Activated CD4-positive, alpha-beta T cell treated with anti-CD3 and anti-CD28 coated beads, Interleukin-2, amount 50 U/mL, for 4 hours (primary cell): ENCODE data around the gene PRR33.

Experiments used
- DNase-seq, 2 experiments: peaks; one replicate each; pipeline ENCODE4 v3.0.0-alpha.2; 2020

Gene PRR33

DNA sequence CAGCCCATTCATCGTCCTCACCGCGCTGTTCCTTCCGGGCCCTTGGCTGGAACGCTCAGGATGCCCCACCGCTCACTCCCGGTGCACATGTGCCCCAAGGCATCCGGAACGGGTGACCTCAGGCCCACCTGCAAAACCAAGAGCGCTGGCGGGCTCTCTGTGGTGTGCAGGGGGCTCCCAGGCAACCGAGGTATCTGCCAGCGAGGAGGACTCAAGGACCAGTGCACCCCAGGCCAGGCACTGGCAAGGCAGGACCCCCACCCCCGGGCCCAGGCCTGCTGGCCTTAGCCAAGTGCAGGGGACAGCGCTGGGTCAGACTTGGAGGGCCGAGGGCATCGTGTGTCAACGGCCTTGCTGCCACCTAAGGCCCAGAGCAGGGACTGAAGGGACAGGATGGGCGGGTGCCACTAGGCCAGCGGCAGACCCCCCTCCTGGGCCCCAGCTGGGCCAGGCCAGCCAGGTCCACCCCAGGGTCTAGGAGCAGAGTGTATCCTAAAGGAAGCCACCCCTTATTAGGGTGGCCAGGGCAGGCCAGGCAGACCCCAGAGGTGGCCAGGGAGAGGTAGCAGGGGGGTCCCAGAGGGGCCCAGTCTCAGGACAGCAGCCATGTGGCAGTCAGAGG, 36.3 kb upstream of the PRR33 start:
- no peak for DNase-seq

DNA sequence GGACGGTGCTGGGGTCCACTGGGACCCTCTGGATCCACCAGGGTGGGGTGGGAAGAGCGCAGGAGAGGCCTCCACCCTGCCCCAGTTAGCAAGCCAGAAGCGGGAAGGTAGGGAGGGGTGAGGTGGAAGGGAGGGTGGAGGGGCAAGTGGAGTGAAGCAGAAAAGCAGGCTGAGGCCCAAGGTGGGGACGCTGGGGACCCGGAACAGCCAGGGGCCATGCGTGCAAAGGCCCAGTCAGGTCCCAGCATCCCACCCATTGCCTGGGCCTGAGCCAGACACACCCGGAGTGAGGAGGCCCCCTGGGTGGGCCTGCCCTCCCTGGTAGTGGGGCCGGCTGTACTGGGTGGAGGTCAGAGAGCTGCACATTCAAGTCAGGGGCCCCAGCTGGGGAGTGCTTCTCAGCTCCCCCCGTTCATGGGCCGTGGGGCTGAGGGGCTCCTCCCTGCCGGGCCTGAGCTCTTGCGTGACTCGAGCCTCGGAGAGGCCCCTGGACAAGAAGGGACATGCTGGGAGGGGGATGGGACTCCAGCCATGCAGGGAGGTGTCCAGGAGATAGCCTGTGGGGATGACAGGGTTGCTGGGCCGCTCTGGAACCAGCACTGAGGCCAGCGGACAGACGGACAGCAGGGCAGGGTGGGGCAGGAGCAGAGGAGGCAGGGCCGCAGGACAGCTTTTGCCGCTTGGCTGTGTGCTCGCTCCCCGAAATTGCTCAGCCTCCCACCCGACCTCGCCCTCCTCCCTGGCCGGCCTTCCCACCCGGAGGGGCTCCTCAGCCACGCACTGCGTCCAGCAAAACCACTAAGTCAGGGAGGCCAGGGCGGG, 35.5 kb upstream of the PRR33 start:
- DNase-seq, result no peak

DNA sequence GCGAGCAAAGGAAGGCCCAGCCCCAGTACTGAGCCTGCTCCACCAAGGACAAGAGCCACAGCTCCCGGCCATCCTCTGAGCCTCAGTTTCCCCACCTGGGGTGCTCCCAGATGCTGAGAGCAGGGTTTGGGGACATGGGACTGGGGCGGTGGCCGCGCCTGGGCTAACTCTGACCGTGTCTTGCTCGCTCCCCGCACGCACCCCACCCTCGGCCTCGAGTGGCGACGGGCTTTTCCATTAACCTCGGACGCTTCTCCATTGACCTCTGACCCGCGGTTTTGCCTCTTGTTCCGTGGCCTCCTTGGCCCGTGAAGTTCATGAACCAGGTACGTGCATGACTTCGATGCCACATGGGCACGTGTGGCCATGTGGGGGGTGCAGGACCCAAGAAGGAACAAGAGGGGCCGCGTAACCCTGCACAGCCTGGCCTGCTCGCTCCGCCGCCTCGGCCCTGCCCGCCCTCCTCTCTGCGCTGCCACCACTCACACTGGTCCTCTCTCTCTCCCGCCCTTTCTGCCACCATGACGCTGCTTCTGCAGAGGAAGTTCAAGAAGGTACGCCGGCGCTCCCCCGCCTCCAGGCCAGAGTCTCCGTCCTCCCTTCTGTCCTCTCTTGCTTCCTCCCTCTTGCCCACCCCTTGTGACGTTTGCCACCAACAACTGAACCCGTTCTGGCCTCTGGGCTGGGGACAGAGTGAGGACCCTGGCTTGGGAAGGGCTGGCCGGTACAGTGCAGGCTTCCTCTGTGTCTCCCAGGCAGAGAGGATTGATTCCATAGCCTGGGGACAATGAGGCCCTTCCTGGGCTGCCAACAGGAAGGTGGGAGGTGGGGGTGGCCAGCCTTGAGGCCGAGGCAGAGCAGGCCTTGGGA, 34.7 kb upstream of the PRR33 start:
- DNase-seq, result no peak

DNA sequence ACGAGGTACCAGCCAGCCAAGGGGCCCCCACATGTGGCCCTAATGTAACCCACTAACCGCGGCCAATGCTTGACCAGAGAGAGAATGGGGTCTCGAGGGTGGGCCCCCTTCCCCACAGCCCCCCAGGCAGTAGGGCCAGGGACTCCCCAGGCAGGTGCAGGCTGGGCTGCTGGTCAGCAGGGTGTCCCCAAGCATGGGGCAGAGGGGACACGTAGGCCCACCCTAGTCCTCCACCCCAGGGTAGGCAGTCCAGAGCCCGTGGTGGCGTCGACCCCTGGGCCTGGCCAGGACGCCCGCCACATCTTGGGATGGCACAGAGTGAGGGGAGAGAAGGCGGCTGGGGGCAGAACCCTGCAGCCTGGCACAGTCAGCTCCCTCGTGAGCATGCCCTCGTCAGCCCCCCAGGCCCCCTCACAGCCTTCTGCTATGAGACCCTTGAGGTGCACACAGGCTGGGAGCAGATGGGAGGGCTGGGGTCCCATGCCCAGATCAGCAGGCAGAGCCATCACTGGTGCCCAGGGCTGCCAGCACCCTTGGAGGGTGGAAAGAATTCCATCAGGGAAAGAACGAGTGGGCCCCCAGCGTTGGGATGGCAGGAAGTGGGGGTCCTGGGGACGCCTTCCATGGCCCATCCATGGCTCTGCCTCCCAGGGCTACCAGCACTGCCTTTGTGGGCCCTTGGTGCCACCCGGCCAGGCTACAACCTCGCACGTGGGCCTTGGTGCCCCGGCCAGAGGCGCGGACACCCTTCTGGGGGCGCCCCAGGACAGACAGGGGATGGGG, 33.9 kb upstream of the PRR33 start:
- DNase-seq, result no peak

DNA sequence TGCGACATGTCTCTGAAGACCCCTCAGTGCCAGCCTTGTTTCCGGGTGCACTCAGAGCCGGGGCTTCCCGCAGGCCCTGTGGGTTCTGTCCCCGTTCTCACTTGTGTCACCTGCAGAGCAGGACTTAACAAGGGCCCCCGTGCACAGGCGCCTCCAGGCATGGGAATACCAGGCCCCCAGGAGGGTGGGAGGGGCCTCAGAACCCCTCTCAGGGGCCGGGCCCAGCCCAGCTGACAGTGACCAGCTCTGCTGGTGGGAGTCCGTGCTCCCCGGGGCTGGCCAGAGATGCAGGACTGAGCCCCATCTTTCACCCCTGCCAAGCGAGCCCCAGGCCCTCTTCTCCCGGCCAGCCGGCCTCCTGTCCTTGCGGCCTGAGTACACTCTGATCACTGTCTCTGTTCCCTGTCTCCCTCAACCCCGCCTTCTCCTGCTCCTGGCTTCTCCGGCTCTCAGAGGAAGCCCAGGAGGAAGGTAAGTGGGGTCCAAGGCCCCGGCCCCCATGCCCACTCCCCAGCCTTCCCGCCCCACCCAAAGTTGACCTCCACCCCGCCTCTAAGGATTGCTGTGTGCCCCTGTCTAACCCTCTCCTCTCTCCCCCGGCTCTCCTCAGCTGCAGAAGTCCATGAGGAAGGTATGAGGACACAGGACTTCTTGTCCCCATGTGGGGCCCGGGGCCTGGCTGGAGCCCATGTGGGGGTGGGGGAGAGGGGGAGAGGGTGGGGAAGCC, 33.1 kb upstream of the PRR33 start:
- DNase-seq, result no peak

DNA sequence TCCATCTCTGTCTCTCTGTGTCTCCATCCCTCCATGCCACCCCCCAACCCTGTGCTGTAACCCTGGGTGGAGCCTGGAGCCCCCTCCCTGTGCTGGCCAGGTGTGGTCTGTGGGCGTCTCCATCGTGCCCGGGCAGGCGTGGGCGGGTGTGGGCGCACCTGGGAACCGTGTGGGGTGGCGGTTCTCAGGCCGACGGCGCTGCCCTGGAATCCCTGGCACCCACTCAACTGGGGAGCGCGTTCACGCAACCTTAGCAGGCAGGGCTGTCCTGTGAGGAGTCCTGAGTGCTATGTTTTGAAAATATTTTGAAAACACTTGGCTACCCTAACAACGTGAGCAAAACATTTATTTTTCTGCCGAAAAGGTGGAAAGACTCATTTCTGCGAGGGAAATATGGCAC, 32.5 kb upstream of the PRR33 start:
- no peak for DNase-seq

DNA sequence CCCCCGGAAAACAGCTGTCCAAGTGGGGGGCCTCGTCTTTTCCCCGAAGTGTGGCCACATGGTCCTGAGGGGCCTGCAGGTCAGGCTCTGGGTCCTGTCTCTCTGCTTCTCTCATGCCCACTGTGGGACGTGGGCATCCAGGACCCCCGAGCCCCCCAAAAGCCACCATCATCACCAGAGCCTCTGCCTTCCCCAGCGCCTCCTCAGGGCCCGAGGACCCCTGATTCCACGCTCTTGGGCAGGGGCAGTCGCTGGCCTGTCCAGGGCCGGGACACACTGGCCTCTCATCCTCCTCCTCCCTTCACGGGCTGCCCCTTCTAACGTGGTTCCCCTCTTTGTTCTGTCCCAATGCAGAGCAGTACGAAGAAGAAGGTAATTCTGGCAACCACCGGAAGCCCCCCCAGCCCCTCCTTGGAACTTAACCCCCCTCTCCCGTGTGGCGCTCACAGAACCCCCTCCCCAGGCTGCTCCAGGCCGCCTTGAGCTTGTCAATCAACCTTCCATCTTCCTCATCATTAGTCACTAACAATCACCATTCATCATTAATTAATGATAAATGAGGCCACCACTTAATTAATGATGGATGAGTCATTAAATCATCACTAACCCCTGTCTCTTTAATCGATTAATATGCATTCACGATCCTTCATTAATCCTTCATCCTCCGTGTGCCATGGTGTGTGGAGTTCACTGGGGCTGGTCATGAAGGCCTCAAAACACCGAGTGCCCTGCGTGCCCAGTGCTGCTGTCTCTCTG, 31.7 kb upstream of the PRR33 start:
- DNase-seq, result no peak

DNA sequence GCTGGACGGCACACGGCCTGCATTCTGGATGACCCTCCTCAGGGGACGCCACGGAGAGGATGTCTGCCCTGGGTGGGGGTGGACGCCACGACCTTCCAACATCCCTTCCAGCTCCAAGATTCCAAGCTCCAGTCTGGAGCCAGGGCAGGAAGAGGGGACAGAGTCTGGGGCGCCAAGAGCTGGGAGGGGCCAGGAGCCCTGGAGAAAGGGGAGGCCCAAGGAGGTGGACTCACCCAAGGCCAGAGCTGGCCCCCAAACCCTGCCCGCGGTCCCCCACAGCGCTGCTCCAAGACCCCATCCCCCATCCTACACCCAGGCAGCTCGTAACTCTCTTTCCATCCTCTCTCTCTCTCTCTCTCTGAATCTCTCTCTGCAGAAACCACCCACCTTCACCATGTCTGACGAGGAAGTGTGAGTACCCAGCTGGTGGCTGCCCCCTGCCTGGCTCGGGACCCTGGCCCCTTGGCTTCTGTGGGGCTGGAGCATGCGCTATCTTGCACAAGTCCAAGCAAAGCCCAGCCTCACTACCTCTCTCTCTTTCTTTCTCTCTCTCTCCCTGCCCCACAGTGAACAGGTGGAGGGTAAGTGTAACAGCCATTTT, 30.9 kb upstream of the PRR33 start:
- DNase-seq, result no peak

DNA sequence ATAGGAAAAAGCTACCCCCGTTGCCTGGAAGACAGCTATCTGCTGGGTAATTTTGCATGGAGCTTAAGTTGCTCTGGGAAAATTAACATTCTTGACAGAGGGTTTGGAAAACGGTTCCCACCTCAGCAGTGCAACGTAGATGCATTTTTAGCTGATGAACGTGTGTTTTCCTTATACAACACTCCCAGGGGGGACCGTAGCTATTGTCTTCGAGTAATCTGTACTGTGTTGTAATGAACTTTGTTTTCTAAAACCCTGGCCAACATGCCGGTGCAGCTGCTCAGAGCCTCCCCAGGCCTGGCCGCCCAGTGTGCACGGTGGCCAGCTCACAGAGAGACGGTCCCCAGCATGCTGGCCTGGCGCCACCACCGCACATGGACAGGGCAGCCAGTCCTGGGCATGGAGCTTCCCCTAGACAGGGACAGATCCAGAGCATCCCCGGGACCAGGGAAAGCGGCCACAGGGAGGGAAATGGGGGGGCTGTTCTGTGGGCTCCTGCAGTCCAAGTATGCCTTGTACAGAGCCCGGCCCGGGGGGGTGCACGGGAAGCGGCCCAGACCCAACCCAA, 30.0 kb upstream of the PRR33 start:
- no peak for DNase-seq

DNA sequence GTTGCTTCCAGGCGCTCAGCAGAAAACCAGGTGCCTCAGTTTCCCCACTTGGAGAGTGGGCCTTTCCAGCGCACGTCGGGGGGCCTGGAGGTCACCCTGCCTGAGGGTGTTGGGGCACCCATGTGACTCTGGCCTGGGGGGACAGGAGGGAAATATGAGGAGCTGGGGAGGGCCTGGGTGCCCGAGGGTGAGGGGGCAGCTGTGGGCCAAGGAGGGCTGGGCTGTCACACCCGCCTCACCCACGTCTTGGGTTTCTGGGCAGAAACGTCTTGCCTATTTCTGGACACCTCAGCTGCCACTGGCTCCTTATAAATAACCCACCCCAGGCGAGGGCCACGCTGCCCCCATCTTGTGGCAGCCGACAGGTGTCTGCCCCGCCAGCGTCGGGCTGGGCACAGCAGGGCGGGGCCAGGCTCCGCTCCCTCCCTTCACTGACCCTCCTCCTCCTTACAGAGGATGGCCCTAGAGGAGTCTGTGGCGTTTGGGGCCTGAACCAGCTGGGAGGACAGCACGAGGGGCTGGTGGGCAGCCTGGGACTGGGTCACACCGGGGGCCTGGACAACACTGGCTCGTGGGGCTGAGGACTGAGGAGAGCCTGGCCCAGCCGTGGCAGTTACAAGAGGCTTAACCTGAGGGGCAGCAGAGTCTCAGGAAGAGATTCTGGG, 29.3 kb upstream of the PRR33 start:
- no peak for DNase-seq

DNA sequence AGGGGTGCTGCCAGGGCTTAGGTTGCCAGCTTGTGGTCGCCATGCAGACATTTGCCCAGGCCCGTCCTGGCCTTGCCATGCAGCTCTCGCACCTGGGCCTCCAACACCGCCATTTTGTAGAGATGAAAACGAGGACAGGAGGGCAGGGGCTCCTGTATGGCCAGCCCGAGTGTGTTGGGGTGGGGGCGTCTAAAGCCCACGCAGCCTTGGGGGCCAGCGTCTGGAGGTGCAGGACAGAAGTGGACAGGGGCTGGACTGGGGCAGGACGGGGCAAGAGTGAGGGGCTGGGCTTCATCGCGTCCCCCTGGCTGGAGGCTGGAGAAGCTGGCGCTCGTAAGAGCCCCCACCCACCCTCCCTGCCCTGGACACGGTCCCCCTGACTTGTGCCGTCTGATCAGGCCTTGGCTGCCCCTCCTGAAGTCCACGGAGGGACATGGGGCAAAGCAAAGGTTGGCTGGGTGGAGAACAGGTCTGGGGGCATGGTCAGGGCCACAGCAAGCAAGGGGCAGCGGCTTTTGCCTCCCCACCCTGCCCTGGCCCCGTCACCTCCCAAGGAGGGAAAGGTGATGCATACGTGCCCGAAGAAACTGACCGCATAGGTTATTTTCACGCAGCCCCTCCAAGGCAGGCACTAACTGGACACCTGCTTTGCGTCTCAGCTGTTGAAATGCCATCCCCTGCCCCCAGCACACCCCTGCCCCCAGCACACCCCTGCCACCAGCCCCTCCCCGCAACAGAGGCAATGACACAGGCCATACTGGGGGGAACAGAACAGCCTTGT, 28.6 kb upstream of the PRR33 start:
- no peak for DNase-seq

DNA sequence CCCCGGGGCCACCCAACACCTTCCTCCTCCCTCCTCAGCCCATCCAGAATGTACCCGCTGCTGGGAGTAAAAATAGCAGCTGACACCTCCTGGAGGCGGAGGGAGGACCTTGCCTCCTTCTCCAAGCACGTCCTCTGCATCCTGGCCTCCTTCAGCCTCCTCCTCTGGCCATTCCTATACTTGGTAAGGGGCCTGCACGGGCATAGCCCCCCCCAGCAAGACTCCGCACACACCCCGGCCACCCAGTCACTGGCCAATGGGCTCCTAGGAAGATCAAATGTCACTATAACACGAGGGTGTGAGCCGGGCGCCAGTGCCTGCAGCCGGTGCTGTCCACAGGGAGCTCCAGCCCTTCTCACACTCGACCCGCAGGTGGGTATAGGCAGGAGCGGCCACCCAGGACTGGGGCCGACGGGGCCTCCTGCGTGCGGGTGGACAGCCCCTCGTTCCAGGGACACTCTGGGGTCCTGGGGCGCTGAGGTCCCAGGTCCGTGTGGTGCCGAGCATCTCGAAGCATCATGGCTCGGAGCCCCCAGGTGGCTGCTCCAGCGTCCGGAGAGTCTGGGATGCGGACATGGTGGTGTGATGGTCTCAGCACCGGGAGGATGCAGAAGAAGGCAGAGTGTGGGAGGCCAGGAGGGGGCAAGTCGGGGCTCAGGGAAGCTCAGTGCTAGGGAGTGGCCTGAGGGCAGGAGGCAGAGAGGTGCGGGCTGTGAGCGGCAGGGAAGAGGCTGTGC, 27.9 kb upstream of the PRR33 start, which contains the start of gene TNNT3:
Gene TNNT3, plus strand, starts transcription at position 313 of the 737 bp plus-strand sequence. CDS start 3,172 bp downstream, outside the sequence.
- DNase-seq, result no peak

DNA sequence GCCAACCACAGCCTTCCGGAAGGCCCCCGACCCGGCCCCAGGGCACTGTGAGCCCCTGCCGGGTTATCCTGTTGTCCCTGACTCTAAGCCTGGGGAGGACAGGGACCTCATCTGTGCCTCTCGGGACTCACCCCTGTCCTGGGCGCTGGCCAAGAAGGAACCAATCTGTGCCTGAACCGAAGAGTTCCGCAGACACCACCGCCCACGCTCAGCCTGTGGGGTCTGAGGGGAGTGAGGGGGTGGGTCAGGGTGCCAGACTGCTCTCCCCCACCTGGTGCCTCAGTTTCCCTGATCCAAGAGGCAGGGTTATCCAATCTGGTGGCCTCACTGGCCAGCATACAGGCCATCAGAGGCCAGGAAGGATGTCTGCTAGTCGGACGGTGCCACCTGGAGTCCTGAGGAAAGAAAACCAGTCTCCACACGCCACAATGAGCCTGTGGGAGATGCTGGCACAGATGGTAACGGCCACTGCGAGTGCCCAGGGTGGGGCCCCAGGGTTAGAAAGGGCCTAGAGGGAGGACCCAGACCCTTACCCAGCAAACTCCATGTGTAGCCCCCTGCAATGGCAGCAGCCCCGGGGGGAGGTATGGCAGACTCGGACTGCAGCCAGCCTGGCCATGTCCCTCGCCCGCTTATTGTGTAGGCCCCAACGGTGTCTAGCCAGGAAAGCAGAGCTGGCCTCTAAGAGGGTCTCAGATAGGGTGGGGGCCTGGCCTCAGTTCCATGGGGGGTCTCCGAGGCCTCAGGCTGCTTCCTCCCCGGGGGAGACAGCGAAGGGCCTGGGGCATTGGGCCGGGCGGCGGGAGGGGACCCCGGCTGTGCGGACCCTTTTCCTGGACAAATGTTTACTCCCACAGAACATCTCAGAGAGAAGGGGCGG, 27.0 kb upstream of the PRR33 start:
- DNase-seq, result no peak

DNA sequence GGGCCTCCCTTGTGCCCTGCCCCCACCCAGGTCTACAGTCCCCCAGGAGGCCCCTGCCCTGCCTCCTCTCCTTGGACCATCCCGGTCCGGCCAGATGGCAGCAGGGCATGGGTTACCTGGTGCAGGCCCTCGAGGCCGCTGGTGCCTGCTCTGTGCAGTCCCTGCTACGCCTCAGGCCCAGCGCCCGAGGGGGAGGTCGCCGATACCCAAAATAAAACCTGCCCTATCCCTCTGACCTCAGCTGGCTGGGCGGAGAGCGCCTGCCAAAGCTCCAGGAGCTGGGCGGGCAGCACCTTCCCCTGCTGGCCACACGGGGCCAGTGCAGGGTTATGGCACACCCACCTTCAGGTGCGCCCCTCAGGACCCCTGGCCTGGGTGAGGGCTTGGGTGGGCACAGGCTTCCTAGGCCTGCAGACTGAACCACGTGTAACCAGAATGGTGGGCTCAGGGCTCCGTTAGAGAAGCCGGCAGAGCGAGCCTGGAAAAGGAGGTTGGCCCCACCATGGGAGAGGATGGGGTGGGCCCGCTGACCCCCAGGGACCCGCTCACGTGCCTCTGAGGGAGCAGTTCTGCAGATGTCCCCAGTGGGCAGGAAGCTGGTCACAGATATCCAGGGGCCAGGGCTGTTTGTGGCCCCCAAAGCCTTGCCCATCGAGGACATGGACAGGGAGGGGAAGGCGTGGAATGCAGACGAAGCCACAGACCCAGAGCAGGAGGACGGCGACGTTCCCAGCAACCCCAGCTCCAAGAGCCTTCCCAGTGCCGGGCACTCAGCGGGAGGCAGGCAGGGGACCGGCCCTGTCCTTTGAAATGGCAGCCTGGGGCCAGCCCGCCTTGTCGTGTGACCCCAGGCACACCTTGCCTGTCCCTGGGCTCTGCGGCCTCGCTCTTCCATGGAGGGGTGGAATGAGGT, 26.1 kb upstream of the PRR33 start:
- no peak for DNase-seq

DNA sequence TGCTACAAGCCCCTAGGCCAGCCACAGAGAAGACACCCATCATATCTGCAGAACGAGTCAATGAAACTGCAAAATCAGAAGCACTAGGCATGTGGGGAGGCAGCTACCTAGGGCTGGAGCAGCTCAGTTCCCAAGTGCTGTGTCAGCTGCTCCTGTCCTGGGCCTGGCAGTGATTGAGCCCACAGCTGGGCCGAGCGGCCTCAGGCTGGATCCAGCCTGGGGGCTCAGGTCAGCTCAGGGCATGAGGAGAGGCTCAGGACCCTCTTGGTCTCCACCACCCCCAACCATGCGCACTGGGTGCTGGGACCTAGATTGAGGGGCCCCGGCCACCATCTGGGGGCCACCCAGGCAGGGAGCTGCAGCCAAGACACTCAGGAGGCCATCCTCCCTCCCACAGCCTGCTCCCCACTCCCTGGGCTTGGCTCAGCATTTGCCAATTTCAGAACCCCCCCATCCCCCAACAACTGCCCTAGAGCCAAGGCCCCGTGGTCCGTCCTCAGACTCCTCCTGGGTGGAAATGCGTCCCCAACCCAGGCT, 25.4 kb upstream of the PRR33 start:
- no peak for DNase-seq
